Fibroblast of lung (primary cell): Measurements from ENCODE around the gene SBF2.

Experiments used
- CTCF ChIP-seq, 2 donors: IDR thresholded peaks in 1 of 2; conservative IDR thresholded peaks in 1 of 2; 1 replicate in 1 of 2; 2 replicates in 1 of 2; pipeline ENCODE4 v1.5.1; 2011 to 2012; ENCODE audit warnings: low read length in 2 of 2, control low read depth in 1 of 2, inconsistent platforms in 1 of 2, low read depth in 1 of 2, mild to moderate bottlenecking in 1 of 2
- EZH2 ChIP-seq: IDR thresholded peaks from 2 replicates; pipeline ENCODE4 v1.5.1; 2012; ENCODE audit warnings: low read length, control low read depth, mild to moderate bottlenecking; ENCODE audit errors: missing control alignments

- TF ChIP-seq CTCF (conservative IDR thresholded peaks at IDR 0.05 in 1 of 2, IDR thresholded peaks at IDR 0.05 in 1 of 2; ENCODE audit: low read depth in 1 of 2, low read length in 2 of 2) (no peak), EZH2 (no peak)
Observed at GRCh38 chr11:9771071-9771511, 522.9 kb downstream of the SBF2 start.
